Keratinocyte (primary cell): ENCODE data around the gene CLPX. TPM values are rescaled to one million over a fixed set of nuclear protein-coding genes. Genes with fewer than 3 reads are reported as not detected.

Source experiments
- DNase-seq: peaks from one replicate; pipeline ENCODE4 v3.0.0-alpha.2; 2011; ENCODE audit warnings: low read depth, missing footprints, low spot score
- FAIRE-seq: peaks from 2 replicates; lab custom pipeline; 2011; peaks lifted over from hg19 to GRCh38; lab: Jason Lieb, UNC
- H2AFZ ChIP-seq: 2 replicates; pipeline ENCODE4 v1.6.0; 2012; ENCODE audit warnings: low read length, control low read depth, inconsistent platforms; ENCODE audit not compliant: control insufficient read depth
- H3K27ac ChIP-seq: 2 replicates; pipeline ENCODE4 v1.5.1; 2011; ENCODE audit warnings: low read length; ENCODE audit not compliant: control insufficient read depth, insufficient read depth
- H3K27me3 ChIP-seq: 3 replicates; pipeline ENCODE4 v1.6.0; 2011; ENCODE audit warnings: low read length; ENCODE audit not compliant: control insufficient read depth, insufficient read depth; ENCODE audit errors: extremely low read depth
- H3K36me3 ChIP-seq, 2 experiments: 2 replicates in 1 of 2; 3 replicates in 1 of 2; pipeline ENCODE4 v1.5.1; 2011; ENCODE audit warnings: low read length in 2 of 2, mild to moderate bottlenecking in 1 of 2; ENCODE audit not compliant: control insufficient read depth in 2 of 2, insufficient read depth in 2 of 2; ENCODE audit errors: extremely low read depth in 1 of 2
- H3K4me1 ChIP-seq: 3 replicates; pipeline ENCODE4 v1.5.1; 2011; ENCODE audit warnings: low read length; ENCODE audit not compliant: control insufficient read depth, insufficient read depth; ENCODE audit errors: extremely low read depth
- H3K4me2 ChIP-seq: 3 replicates; pipeline ENCODE4 v1.6.0; 2011; ENCODE audit warnings: low read depth, low read length; ENCODE audit not compliant: control insufficient read depth, insufficient read depth; ENCODE audit errors: extremely low read depth
- H3K4me3 ChIP-seq, 3 experiments: fragments of 200-600 bp in 1 of 3; sonication (generic) in 1 of 3; 2 replicates in 2 of 3; 3 replicates in 1 of 3; pipeline ENCODE4 v1.5.1; 2011 to 2016; ENCODE audit warnings: low read length in 3 of 3, mild to moderate bottlenecking in 3 of 3, control low read depth in 2 of 3, inconsistent platforms in 1 of 3, low read depth in 1 of 3, mixed read lengths in 1 of 3, mixed run types in 1 of 3, moderate library complexity in 1 of 3; ENCODE audit not compliant: control insufficient read depth in 2 of 3, insufficient read depth in 2 of 3; ENCODE audit errors: extremely low read depth in 1 of 3
- H3K79me2 ChIP-seq: 2 replicates; pipeline ENCODE4 v1.6.0; 2012; ENCODE audit warnings: low read length; ENCODE audit not compliant: control insufficient read depth, insufficient read depth
- H3K9ac ChIP-seq: 3 replicates; pipeline ENCODE4 v1.6.0; 2011; ENCODE audit warnings: low read length; ENCODE audit not compliant: control insufficient read depth, insufficient read depth; ENCODE audit errors: extremely low read depth
- H3K9me1 ChIP-seq: 3 replicates; pipeline ENCODE4 v1.6.0; 2011; ENCODE audit warnings: low read length; ENCODE audit not compliant: control insufficient read depth, insufficient read depth; ENCODE audit errors: extremely low read depth
- H3K9me3 ChIP-seq: 2 replicates; pipeline ENCODE4 v1.5.1; 2012; ENCODE audit warnings: low read depth, low read length; ENCODE audit not compliant: control insufficient read depth
- H4K20me1 ChIP-seq: 3 replicates; pipeline ENCODE4 v1.6.0; 2011; ENCODE audit warnings: low read length; ENCODE audit not compliant: control insufficient read depth, insufficient read depth; ENCODE audit errors: extremely low read depth
- EZH2 ChIP-seq: IDR thresholded peaks from one replicate; pipeline ENCODE4 v1.6.1; 2012; ENCODE audit warnings: inconsistent platforms, mild to moderate bottlenecking, low read length, moderate library complexity
- dilution Hi-C: fragments of 300-500 bp; cut with MboI; formaldehyde crosslinking; loops from one replicate; pipeline ENCODE4 v1.7.0; 2020; ENCODE audit warnings: low sequenced_read_pairs; ENCODE audit not compliant: extremely low pct_ligation_motif_present
- polyA plus RNA-seq, 5 experiments: library from polyadenylated mRNA; depleted of rRNA in 3 of 5; stranded (reverse) in 3 of 5; stranded (forward) in 1 of 5; unstranded in 1 of 5; fragments of >200 nt; gene quantifications; 1 replicate in 1 of 5; 2 replicates in 3 of 5; 3 replicates in 1 of 5; pipeline versions ENCODE4 v1.2.1 to v1.2.3, GENCODE V29; 2011 to 2012; ENCODE audit warnings: missing spikeins in 2 of 5, low read depth in 1 of 5, low replicate concordance in 1 of 5
- TF ChIP-seq, protein P1 (sequence below), 3 experiments: IDR thresholded peaks in 1 of 3; conservative IDR thresholded peaks in 1 of 3; optimal IDR thresholded peaks in 1 of 3; 2 replicates in 2 of 3; 3 replicates in 1 of 3; pipeline versions ENCODE3 to v1.5.1; 2011; ENCODE audit warnings: low read length in 3 of 3, mild to moderate bottlenecking in 3 of 3, moderate library complexity in 2 of 3, control low read depth in 1 of 3, inconsistent platforms in 1 of 3; ENCODE audit not compliant: insufficient read depth in 2 of 3; ENCODE audit errors: extremely low read depth in 1 of 3

The CLPX gene
- polyA plus RNA-seq, 1 donor (not counting 4 experiments of a cell fraction or from before 2014, with no cell fraction given), result 51.5 TPM

GRCh38 chr15:65174509-65174908 is 10.6 kb downstream of the CLPX start:
- Histone ChIP-seq H3K27ac (no peak overlapping the region), H3K4me2 (no peak overlapping the region), H3K9me1 (peaks cover 2% of the 10 kb centered on the region), H4K20me1 (no peaks in the 10 kb centered on the region), H3K36me3 (peaks cover 9 to 23% of the 10 kb centered on the region in 2 experiments), H3K9me3 (no peaks in the 10 kb centered on the region), H3K9ac (no peak overlapping the region), H2AFZ (no peak overlapping the region), H3K27me3 (no peaks in the 10 kb centered on the region), H3K79me2 (peaks cover 24% of the 10 kb centered on the region), H3K4me1 (peaks cover 20% of the 10 kb centered on the region), H3K4me3 (no peak overlapping the region)
- TF ChIP-seq EZH2, result no peak
- TF ChIP-seq, protein P1, sequence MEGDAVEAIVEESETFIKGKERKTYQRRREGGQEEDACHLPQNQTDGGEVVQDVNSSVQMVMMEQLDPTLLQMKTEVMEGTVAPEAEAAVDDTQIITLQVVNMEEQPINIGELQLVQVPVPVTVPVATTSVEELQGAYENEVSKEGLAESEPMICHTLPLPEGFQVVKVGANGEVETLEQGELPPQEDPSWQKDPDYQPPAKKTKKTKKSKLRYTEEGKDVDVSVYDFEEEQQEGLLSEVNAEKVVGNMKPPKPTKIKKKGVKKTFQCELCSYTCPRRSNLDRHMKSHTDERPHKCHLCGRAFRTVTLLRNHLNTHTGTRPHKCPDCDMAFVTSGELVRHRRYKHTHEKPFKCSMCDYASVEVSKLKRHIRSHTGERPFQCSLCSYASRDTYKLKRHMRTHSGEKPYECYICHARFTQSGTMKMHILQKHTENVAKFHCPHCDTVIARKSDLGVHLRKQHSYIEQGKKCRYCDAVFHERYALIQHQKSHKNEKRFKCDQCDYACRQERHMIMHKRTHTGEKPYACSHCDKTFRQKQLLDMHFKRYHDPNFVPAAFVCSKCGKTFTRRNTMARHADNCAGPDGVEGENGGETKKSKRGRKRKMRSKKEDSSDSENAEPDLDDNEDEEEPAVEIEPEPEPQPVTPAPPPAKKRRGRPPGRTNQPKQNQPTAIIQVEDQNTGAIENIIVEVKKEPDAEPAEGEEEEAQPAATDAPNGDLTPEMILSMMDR (optimal IDR thresholded peaks at IDR 0.05 in 1 of 3, IDR thresholded peaks at IDR 0.05 in 1 of 3, conservative IDR thresholded peaks at IDR 0.05 in 1 of 3; ENCODE audit: extremely low read depth in 1 of 3, insufficient read depth in 2 of 3, low read length in 3 of 3), result no peak
- DNase-seq (no peak), FAIRE-seq (no peak)
- dilution Hi-C loops, result no loop called here

DNA sequence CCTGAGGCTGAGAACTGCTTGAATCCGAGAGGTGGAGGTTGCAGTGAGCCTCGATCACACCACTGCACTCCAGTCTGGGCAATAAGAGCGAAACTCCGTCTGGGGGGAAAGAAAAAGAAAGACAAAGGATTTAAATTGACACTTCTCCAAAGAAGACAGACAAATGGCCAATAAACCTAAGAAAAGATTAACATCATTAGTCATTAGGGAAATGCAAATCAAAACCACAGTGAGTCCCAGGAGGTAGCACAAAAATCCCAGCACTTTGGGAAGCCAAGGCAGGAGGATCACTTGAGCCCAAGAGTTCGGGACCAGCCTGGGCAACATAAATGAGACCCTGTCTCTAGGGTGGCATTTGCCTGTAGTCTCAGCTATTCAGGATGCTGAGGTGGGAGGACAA is 12.6 kb downstream of the CLPX start:
- Histone ChIP-seq H3K36me3 (peaks cover 11 to 23% of the 10 kb centered on the region in 2 experiments), H3K9ac (no peak overlapping the region), H3K4me1 (peaks cover under 1% of the 10 kb centered on the region), H3K27ac (no peak overlapping the region), H2AFZ (no peak overlapping the region), H3K79me2 (peaks cover 20% of the 10 kb centered on the region), H3K4me3 (no peak overlapping the region), H3K9me1 (peaks cover 2% of the 10 kb centered on the region), H3K27me3 (no peaks in the 10 kb centered on the region), H3K9me3 (no peaks in the 10 kb centered on the region), H4K20me1 (no peaks in the 10 kb centered on the region), H3K4me2 (no peak overlapping the region)
- DNase-seq, result no peak
- dilution Hi-C loops, result no loop called here
- TF ChIP-seq, protein P1 (optimal IDR thresholded peaks at IDR 0.05 in 1 of 3, IDR thresholded peaks at IDR 0.05 in 1 of 3, conservative IDR thresholded peaks at IDR 0.05 in 1 of 3; ENCODE audit: extremely low read depth in 1 of 3, insufficient read depth in 2 of 3, low read length in 3 of 3), result no peak
- TF ChIP-seq EZH2, result no peak
- FAIRE-seq, result no peak
